Measurements from ENCODE around the gene KAZN.

The KAZN gene

GRCh38 chr1:14697353-14697752 is 98.9 kb downstream of the KAZN start:
- TF ChIP-seq, protein P1, sequence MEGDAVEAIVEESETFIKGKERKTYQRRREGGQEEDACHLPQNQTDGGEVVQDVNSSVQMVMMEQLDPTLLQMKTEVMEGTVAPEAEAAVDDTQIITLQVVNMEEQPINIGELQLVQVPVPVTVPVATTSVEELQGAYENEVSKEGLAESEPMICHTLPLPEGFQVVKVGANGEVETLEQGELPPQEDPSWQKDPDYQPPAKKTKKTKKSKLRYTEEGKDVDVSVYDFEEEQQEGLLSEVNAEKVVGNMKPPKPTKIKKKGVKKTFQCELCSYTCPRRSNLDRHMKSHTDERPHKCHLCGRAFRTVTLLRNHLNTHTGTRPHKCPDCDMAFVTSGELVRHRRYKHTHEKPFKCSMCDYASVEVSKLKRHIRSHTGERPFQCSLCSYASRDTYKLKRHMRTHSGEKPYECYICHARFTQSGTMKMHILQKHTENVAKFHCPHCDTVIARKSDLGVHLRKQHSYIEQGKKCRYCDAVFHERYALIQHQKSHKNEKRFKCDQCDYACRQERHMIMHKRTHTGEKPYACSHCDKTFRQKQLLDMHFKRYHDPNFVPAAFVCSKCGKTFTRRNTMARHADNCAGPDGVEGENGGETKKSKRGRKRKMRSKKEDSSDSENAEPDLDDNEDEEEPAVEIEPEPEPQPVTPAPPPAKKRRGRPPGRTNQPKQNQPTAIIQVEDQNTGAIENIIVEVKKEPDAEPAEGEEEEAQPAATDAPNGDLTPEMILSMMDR (IDR thresholded peaks at IDR 0.05; ENCODE audit: borderline replicate concordance, control extremely low read depth, extremely low read depth, insufficient read depth, missing control alignments): no peak
- in situ Hi-C loops (cut with MboI; ENCODE audit: low sequenced_read_pairs, unreplicated experiment): no loop called here

GRCh38 chr1:14698314-14698713 is 99.8 kb downstream of the KAZN start:
- TF ChIP-seq, protein P1 (IDR thresholded peaks at IDR 0.05; ENCODE audit: borderline replicate concordance, control extremely low read depth, extremely low read depth, insufficient read depth, missing control alignments): no peak
- in situ Hi-C loops (cut with MboI; ENCODE audit: low sequenced_read_pairs, unreplicated experiment): no loop called here
- no peak for DNase-seq (ENCODE audit: low spot score)

More at GRCh38 chr1:14697353-14697752, 98.9 kb downstream of the KAZN start:
- DNase-seq (ENCODE audit: low spot score): no peak

- DNase-seq (ENCODE audit: low spot score): no peak
- in situ Hi-C loops (cut with MboI; ENCODE audit: low sequenced_read_pairs, unreplicated experiment): no loop called here
- TF ChIP-seq, protein P1 (IDR thresholded peaks at IDR 0.05; ENCODE audit: borderline replicate concordance, control extremely low read depth, extremely low read depth, insufficient read depth, missing control alignments): no peak
Measured at GRCh38 chr1:14699620-14700019, 101.1 kb downstream of the KAZN start.

DNA sequence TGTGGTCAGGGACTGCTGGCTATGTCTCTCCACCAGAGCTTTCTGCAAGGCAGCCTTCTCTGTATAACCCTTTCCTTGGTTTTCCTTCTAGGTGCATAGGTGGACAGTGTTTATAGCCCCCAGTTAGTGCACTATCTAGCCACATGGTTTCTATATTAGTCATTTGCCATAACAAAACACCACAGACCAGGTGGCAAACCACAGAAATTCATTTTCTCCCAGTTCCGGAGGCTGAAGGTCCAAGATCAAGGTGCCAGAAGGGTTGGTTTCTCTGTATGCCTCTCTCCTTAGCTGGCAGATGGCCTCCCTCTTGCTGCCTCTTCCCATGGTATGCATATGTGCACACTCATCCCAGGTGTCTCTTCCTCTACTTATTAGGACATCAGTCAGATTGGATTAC is 106.4 kb downstream of the KAZN start:
- TF ChIP-seq, protein P1 (IDR thresholded peaks at IDR 0.05; ENCODE audit: borderline replicate concordance, control extremely low read depth, extremely low read depth, insufficient read depth, missing control alignments): no peak
- no peak for DNase-seq (ENCODE audit: low spot score)
- in situ Hi-C loops (cut with MboI; ENCODE audit: low sequenced_read_pairs, unreplicated experiment): no loop called here

DNA sequence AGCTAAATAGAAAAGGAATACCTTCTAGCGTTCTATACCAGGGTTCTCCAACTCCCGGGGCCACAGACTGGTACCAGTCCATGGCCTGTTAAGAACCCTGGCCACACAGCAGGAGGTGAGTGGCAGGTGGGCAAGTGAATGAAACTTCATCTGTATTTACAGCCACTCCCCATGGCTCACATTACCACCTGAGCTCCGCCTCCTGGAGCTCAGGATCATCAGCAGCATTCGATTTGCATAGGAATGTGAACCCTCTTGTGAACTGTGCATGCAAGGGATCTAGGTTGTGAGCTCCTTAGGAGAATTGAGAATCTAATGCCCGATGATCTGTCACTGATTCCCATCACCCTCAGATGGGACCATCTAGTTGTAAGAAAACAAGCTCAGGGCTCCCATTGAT is 107.3 kb downstream of the KAZN start:
- TF ChIP-seq, protein P1 (IDR thresholded peaks at IDR 0.05; ENCODE audit: borderline replicate concordance, control extremely low read depth, extremely low read depth, insufficient read depth, missing control alignments): no peak
- DNase-seq (ENCODE audit: low spot score): no peak
- in situ Hi-C loops (cut with MboI; ENCODE audit: low sequenced_read_pairs, unreplicated experiment): no loop called here

DNA sequence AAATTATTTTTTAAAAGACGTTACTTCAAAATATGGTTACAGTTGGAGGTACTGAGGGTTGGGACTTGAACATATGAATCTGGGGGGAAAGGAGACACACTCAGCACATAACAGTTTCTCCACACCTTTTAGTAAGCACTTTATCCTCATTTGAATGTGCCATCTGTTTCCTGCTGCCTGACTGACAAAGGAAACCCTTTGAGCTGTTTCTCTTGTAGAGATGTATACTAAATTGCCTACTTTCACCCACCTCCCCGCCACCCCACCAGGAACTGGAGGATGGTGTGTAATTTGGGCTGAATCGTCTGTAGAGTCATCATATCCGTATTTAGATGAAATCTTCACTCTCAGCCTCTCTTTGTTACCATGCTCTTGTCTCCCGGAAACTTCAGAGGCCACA is 108.1 kb downstream of the KAZN start:
- in situ Hi-C loops (cut with MboI; ENCODE audit: low sequenced_read_pairs, unreplicated experiment): no loop called here

More for the DNA sequence above, 108.1 kb downstream of the KAZN start:
- TF ChIP-seq, protein P1 (IDR thresholded peaks at IDR 0.05; ENCODE audit: borderline replicate concordance, control extremely low read depth, extremely low read depth, insufficient read depth, missing control alignments): no peak
- no peak for DNase-seq (ENCODE audit: low spot score)
